GM18873 (cell line): ENCODE data around the gene MUS81.

ENCODE experiments used
- ATAC-seq: cut with Tn5 transposase; IDR thresholded peaks from one replicate; pipeline ENCODE4 v1.9.1; 2021; ENCODE audit warnings: mild to moderate bottlenecking, moderate library complexity, moderate number of reproducible peaks; ENCODE audit not compliant: unreplicated experiment, low FRiP score

The MUS81 gene

DNA sequence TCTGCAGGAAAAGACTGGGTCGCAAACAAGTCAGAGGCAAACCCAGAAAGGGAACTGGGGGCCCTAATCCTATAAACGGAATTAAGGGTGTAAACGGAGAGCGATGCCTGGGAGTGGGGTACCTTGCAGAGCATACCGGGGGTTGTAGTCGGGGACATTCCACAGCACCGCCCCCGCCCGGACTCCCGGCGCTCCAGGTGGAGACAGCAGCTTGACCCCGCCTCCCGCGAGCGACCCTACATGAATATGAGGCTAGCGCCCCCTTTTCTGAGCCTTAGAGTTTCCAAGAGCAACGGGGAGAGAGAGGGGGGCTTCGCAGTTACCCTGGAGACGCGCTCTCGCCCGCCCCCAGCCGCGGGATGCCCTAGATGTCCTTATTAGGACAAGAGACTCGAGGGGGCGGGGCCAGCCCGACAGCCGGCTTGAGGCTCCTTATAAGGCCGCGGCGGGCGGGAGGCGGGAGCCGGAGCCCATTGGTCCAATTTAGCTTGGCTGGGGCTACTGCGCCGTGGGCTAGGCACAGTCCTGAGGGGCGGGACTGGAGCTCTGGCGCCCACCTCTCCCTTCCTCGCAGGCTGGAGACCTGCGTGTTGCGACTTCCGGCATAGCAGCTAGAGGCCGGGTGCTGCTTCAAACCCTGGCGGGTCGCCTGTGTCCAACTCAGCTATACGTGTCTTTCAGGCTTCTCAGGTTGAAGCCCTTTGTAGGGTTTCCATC lies 980 bp upstream of the MUS81 start:
- ATAC-seq, result peak; percentile 47

DNA sequence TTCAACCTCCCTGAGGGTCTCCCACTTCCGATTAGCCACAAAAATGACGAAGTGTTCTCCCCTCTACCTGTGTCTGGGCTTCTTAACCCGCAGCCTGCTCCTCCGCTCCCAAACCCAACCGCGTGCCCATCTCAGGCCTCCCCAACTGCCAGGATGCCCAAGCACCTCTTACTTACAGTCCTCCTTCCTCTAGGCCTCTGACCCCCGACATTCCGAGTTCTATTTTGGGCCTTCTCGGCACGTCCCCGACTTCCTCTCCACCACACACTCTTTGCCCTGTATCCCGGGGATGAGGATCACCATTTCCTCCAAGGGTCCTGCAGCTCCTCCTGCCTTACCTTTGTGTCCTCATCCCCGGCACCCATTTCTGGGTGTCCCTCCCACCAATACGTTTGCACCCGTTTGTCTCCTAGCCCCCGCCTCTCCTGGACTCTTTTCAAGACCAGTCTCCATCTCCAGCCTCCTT lies 388 bp upstream of the MUS81 start:
- ATAC-seq, result no peak

DNA sequence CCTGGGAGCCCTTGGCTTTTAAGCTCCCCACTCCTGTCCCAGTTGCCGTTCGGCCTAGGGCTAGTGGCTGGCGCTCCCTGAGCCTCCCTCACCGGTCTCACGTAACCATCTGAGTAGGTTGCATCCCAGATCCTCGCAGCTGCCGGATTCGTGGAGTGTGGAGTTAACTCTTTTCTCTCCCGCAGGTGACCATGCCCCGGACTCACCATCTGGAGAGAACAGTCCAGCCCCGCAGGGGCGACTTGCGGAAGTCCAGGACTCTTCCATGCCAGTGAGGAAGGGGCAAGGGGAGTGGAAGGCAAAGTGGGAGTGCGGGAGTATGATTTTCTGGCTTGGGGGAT lies 902 bp downstream of the MUS81 start:
- no peak for ATAC-seq

DNA sequence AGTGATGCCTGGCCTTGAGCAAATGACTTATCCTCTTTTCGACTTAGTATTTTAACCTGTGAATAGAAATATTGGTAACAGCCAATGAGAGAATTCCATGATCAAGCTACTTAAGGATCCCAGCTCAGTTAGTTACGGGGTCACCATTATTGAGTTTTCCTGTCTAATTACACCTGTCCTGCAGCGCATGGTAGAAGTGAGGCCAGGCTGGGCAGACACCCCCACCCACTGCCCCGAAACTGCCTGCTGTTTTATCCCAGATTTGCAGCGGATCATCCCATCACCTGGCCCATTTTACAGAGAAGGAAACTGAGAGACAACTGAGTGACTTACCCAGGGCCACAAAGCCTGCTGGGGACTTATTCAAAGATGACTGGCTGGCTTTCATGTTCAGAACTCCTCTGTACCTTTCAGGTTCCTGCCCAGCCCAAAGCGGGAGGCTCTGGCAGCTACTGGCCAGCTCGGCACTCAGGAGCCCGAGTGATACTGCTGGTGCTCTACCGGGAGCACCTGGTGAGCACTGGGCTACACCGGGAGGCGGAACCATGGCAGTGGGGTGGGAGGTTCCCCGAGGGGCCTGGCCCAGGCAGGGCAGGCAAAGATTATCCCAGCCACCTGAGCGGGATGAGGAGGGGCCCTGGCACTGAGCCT lies 1.4 kb downstream of the MUS81 start:
- no peak for ATAC-seq

DNA sequence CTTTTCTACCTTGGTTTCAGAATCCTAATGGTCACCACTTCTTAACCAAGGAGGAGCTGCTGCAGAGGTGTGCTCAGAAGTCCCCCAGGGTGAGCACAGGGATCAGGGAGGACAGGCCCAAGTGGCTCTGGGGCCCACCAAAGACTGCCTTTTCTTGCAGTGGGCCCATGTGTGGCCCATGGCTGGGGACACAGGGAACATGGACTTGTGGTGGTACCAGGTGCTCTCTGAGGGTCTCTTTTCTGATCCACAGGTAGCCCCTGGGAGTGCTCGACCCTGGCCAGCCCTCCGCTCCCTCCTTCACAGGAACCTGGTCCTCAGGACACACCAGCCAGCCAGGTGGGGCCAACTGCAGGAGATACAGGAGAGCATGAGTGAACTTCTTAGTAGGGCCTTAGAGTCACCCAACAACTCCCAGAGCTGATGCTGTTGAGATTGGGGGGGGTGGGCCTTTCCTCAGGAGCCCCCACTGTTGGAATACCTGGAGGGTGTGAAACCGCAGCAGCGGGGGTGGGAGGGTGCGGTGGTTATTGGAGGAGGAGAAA lies 2.0 kb downstream of the MUS81 start:
- ATAC-seq, result no peak

DNA sequence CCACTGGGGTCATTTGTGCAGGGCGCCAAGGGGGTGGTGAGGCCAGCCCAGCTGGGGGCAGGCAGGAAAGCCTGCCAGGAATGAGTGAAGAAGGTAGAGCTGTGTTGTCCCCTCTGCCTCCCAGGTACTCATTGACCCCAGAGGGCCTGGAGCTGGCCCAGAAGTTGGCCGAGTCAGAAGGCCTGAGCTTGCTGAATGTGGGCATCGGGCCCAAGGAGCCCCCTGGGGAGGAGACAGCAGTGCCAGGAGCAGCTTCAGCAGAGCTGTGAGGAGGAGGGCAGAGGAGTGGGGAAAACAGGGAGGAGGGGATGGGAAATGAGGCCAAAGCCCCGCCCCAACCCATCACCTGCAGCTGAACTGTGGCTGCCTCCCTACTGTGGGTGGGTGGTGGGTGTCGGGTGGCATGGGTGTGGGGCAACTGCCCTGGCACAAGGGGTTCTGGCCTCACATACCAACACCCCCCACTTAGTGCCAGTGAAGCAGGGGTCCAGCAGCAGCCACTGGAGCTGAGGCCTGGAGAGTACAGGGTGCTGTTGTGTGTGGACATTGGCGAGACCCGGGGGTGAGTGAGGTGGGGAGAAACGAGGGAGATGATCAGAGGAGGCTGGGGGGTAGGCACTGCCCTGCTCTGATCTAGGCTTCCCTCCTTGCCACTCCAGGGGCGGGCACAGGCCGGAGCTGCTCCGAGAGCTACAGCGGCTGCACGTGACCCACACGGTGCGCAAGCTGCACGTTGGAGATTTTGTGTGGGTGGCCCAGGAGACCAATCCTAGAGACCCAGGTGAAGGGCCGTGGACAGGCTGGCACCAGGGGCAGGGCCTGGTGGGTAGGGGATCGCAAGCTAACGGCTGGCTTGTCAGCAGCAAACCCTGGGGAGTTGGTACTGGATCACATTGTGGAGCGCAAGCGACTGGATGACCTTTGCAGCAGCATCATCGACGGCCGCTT lies 3.0 kb downstream of the MUS81 start:
- no peak for ATAC-seq

DNA sequence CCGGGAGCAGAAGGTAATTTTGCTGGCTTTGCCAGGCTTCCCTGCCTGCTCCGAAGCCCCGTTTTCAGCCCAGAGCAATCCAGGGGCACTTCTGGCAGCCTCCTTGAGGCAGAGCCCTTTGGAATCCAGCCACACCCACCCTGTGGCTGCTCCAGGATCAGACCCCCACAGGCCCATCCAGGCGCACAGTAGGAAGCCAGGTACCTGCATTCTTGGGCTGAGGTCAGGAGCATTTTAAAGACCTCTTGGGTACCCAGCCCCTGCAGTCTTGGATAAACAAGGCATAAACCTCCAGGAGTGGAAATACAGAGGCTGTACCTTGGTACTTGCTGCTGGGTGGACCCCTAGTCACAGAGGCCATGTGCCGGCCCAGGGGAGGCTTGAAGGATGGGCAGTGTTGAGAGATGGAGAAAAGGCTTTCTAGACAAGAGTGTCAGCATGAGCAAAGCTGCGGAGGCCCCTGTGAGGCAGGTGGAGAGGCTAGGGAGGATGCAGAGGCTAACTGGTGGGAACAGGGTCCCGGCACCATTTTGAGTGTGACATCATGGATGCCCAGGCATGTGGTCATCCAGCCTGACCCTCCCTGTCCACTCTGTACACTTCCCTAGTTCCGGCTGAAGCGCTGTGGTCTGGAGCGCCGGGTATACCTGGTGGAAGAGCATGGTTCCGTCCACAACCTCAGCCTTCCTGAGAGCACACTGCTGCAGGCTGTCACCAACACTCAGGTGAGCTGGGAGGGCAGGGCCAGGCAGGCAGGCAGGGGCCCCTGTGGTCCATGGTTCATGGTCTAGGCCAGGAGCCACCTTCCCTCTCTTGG lies 3.9 kb downstream of the MUS81 start:
- no peak for ATAC-seq

DNA sequence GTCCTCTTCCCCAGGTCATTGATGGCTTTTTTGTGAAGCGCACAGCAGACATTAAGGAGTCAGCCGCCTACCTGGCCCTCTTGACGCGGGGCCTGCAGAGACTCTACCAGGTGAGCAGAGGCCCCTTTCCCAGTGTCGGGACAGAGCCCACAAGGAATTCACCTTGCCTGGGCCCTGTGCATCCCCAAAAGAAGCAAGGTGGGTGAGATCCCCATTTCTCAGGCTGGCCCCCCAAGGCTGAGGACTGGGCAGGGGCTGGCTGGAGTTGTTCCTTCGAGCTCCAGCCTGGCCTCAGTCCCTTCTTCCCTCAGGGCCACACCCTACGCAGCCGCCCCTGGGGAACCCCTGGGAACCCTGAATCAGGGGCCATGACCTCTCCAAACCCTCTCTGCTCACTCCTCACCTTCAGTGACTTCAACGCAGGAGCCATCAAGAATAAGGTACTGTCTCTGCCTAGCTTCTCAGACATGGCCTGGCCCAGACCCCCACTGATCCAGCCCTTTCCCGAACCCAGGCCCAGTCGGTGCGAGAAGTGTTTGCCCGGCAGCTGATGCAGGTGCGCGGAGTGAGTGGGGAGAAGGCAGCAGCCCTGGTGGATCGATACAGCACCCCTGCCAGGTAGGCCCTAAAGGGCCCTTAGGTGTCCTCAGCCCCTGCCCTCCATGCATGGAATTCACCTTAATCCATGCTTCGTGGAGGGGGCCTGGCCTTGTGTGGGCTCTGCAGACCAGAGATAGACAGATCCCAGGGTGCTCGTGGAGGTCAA lies 4.7 kb downstream of the MUS81 start:
- ATAC-seq, result no peak

DNA sequence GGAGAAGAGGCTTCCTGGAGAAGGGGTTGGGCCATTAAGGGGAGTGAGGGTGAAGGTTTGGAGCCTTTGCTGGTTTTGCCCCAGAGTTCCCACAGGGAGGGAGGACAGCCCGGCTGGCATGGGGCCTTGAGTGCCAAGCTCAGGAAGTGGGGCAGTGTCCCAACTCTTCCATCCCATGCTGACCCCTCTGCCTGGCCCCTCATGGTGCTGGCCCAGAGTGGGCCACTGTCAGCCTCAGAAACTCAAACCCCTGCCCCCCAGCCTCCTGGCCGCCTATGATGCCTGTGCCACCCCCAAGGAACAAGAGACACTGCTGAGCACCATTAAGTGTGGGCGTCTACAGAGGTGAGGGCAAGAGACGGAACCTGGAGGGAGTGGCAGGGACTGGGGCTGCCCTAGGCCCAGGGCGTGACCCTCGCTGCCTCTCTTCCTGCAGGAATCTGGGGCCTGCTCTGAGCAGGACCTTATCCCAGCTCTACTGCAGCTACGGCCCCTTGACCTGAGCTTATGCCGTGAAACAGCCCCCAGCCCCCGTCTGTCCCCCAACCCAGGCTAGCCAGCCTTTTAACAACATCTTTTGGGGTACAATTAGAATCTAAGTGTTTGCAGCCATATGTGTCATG lies 5.4 kb downstream of the MUS81 start:
- no peak for ATAC-seq

DNA sequence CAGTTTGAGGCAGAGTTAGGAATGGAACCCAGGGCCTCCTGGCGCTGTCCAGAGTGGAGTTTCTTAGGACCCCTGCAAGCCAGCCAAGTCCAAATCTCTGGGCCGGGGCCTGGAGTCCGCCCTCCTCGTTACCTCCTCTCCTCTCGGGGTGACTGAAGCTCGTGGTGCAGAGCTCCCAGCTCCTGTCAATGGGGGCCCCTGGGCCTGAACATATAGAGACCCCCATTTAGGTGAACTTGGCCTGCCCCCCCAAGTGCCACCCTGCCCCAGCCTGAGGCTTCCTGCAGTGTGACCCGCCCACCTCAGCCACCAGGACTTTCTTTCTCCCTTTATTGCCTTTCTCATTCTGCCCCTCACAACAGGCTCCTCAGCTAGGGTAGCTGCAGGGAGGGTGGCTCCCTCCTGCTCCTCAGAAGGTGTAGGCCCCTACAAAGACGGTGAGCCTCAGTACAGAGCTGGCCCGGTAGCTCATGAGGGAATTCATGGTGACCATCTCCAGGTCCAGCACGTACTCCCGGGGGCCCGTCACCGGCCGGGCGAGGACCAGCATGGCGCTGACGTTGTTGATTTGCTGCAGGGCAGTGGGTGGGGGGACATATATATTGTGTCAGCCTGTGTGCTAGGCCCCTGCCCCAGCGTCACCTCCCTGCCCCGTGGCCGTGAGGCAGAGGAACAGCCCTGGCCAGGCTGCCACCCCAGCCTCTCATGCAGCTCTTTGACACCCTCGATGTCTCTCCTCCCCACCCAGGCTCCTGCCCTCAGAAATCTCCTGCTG lies 6.5 kb downstream of the MUS81 start:
- no peak for ATAC-seq

DNA sequence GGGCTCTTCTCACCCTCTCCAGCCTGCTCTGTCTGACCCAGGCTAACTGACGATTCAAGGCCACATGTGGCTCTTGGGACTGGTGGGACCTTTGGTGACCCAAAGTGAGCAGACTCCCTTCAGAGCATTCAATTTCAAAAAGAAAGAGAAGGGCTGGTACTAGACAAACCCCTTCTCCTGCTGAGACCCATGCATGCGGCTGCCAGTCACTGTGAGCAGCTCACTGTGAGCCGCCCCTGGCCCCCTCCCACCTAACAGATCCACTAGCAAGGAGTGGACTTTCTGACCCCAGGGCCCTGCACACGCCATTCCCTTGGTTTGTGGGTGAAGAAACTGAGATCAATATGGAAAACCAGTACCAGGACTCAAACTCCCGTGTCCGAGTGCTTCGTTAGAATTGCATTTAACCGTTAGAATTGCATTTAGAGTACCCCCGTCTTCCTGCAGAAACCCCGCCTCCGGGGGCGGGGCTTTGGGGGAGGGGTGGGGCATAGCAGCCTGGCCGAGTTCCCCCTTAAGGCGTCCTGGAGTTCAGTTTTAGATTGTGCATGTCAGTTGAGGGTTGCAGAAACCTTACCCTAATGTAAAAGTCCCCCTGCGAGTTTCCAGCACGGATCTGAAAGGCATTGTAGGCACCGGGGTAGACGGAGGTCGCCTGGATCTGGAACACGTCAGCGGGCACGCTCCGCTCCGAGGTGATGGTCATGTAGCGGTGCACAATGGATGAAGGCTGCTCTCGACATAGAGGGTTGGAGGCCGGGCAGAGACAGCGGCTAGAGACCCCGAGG lies 7.2 kb downstream of the MUS81 start:
- ATAC-seq, result no peak

DNA sequence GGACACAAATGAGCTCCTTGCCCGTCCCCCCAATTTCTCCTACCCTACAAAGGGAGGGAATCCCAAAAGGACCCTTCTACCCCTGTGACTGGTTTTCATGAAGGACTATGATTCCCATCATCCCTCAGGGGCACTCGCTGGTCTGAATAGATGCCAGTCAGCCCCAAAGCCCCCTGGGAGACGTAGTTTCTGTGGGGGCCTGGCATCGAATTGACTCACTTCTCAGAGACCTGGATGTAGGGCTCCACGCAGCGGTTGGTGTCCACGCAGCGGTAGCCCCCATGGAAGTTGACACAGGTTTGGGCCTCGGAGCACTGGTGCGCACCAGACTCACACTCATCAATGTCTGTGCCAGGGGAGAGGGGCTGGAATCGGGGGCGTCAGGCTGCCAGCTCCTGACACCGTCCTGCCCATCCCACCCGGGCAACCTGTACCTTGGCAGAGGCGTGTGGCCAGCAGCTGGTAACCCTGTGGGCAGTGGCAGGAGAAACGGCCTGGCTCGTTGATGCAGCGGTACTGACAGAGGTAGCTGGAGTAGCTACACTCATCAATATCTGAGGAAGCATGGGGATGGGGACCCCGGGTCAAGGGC lies 7.9 kb downstream of the MUS81 start:
- ATAC-seq, result no peak

DNA sequence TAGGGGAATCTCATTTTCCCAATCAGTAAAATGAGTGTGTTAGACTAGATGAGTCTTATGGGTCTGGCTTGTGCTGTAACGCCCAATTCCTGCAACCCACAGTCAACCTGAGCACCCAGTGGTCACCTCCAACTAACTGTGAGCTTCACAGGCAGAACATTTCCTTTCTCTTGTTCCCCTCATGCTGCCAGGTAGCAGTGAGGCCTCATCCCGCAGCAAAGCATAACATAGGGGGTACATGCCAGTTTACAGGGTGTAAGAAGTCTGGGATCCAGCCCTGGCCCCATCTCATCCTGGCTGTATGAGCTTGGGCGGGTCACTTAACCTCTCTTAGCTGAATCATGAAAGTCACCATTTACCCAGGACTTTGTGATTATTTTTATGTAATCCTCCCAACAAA lies 8.7 kb downstream of the MUS81 start:
- no peak for ATAC-seq

DNA sequence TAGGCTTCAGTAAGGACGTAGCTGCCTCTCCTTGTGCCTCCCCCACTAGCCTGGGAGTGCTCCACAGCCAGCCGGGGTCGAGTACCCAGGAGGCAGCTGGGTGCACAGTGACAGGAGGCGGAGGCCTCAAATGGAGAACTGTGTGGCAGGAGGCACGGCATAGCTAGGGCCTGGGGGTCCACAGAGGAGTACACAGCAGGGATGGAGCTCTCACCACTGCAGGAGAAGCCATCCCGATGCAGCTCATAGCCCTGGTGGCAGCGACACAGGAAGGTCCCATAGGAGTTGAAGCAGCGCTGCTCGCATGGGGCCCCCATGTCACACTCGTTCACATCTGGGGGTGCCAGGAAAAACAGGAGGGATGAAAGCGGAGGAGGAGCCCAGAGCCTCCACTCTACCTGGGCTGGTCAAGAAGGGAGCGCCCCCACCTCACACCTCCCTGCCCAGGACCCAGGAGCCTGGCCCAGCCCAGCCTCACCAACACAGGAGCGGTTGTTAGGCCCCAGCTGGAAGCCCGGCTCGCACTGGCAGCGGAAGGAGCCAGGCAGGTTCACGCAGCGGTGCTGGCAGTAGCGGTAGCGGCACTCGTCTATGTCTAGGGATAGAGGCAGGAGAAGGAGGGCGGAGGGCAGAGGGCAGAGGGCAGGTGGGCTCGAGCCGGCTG lies 9.5 kb downstream of the MUS81 start:
- ATAC-seq, result no peak

DNA sequence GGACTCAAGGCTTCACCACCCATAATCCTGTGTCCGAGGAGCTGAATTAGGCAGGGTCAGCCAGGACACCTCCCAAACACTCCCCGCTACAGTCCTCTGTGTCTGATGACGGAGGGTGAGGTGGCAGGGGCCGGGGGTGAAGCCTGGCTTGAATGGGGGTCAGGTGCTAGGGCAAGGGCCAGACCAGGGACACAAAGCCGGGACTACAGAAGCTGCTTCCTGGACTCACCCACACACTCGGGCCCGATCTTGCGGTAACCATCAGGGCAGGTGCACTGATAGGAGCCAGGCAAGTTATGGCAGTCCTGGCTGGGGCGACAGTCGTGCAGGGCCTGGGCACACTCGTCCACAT lies 10.1 kb downstream of the MUS81 start:
- ATAC-seq, result no peak
